Stimulated activated CD4-positive, alpha-beta T cell treated with anti-CD3 and anti-CD28 coated beads, TNF-alpha, amount 100 ng/mL, for 24 hours (primary cell): Measurements from ENCODE around the gene ARHGDIG.
A peak's percentile ranks its signal among the peaks of the same experiment; 100 is the strongest.
"Not testable (repeated sequence)": the region's sequence is repeated elsewhere in the genome, so short reads cannot be mapped to it uniquely, and the experiment has no call there.

Experiments used
- DNase-seq, 3 experiments: peaks; one replicate each; pipeline ENCODE4 v3.0.0-alpha.2; 2020; ENCODE audit warnings: low read depth in 3 of 3

Gene ARHGDIG

GRCh38 chr16:280552-280951 is at the start of gene ARHGDIG:
TSS of gene ARHGDIG (plus strand) at chr16:280591. CDS start at chr16:280681, 90 bp downstream.
- DNase-seq, result no peak

- DNase-seq, result no peak
Measured at GRCh38 chr16:230949-231348, 49.4 kb upstream of the ARHGDIG start.

- peak; percentile 88 to 93 (median 91) for DNase-seq
Measured at GRCh38 chr16:234468-235305, 45.7 kb upstream of the ARHGDIG start, which contains the start of gene FAM234A. TSS of gene FAM234A (plus strand) at chr16:234821. CDS start at chr16:254414, 19,593 bp downstream.

- no peak for DNase-seq
Measured at GRCh38 chr16:239948-240277, 40.5 kb upstream of the ARHGDIG start.

GRCh38 chr16:240559-240958 is 39.8 kb upstream of the ARHGDIG start:
- DNase-seq, result no peak

GRCh38 chr16:242281-242680 is 38.1 kb upstream of the ARHGDIG start:
- no peak for DNase-seq

- no peak for DNase-seq
Measured at GRCh38 chr16:243348-243747, 37.0 kb upstream of the ARHGDIG start.

- no peak for DNase-seq
Measured at GRCh38 chr16:245105-245504, 35.3 kb upstream of the ARHGDIG start.

GRCh38 chr16:247027-247426 is 33.4 kb upstream of the ARHGDIG start:
- DNase-seq, result no peak

- no peak for DNase-seq
Measured at GRCh38 chr16:249431-249830, 31.0 kb upstream of the ARHGDIG start.

GRCh38 chr16:252366-253337 is 27.7 kb upstream of the ARHGDIG start:
- DNase-seq, result no peak

GRCh38 chr16:253833-254232 is 26.6 kb upstream of the ARHGDIG start:
- no peak for DNase-seq

GRCh38 chr16:254461-254860 is 25.9 kb upstream of the ARHGDIG start:
- no peak for DNase-seq

- no peak for DNase-seq
Measured at GRCh38 chr16:255183-255582, 25.2 kb upstream of the ARHGDIG start.

GRCh38 chr16:258091-258490 is 22.3 kb upstream of the ARHGDIG start:
- not testable (repeated sequence) for DNase-seq

- DNase-seq, result no peak
Measured at GRCh38 chr16:259226-259625, 21.2 kb upstream of the ARHGDIG start.

GRCh38 chr16:259814-260253 is 20.6 kb upstream of the ARHGDIG start:
- DNase-seq, result no peak

GRCh38 chr16:260326-260725 is 20.1 kb upstream of the ARHGDIG start:
- DNase-seq, result no peak

- no peak for DNase-seq
Measured at GRCh38 chr16:261031-261691, 19.2 kb upstream of the ARHGDIG start.

GRCh38 chr16:262121-262745 is 18.2 kb upstream of the ARHGDIG start:
- DNase-seq, result no peak

- no peak for DNase-seq
Measured at GRCh38 chr16:263182-263774, 17.1 kb upstream of the ARHGDIG start.
